Neural cell (in vitro differentiated cells): ENCODE measurements around the gene STOML2. TPM values are rescaled to one million over a fixed set of nuclear protein-coding genes. Genes with fewer than 3 reads are reported as not detected.

Experiments
- H2AFZ ChIP-seq: fragments of 200-600, 300-800 bp; sonication (generic), shearing (Covaris generic); 2 replicates; pipeline ENCODE4 v1.6.0; 2014; ENCODE audit warnings: low read depth, mild to moderate bottlenecking, antibody characterized with exemption, low read length, moderate library complexity
- H3F3A ChIP-seq: fragments of 200-600 bp; shearing (Covaris generic); 2 replicates; pipeline ENCODE4 v1.6.1; 2016; ENCODE audit warnings: mild to moderate bottlenecking, moderate library complexity, mixed read lengths, antibody characterized with exemption, low read length; ENCODE audit not compliant: insufficient read depth, poor library complexity, severe bottlenecking
- H3K27ac ChIP-seq: fragments of 200-600, 300-800 bp; sonication (generic), shearing (Covaris generic); 2 replicates; pipeline ENCODE4 v1.5.1; 2014; ENCODE audit warnings: mild to moderate bottlenecking, low read length, moderate library complexity
- H3K27me3 ChIP-seq: fragments of 300-800, 200-600 bp; sonication (generic), shearing (Covaris generic); 2 replicates; pipeline ENCODE4 v1.6.0; 2014; ENCODE audit warnings: mild to moderate bottlenecking, low read depth, low read length, moderate library complexity; ENCODE audit not compliant: insufficient read depth
- H3K36me3 ChIP-seq: fragments of 300-800, 200-600 bp; sonication (generic), shearing (Covaris generic); 2 replicates; pipeline ENCODE4 v1.5.1; 2014; ENCODE audit warnings: mild to moderate bottlenecking, antibody characterized with exemption, low read length, moderate library complexity; ENCODE audit not compliant: insufficient read depth
- H3K4me2 ChIP-seq: fragments of 300-800, 200-600 bp; sonication (generic), shearing (Covaris generic); 2 replicates; pipeline ENCODE4 v1.6.0; 2014; ENCODE audit warnings: mild to moderate bottlenecking, low read length
- H3K4me3 ChIP-seq: fragments of 300-800, 200-600 bp; sonication (generic), shearing (Covaris generic); 2 replicates; pipeline ENCODE4 v1.5.1; 2014; ENCODE audit warnings: mild to moderate bottlenecking, low read length, moderate library complexity
- H3K79me2 ChIP-seq: fragments of 200-600 bp; shearing (Covaris generic); replicated peaks from 2 replicates; pipeline ENCODE4 v1.6.0; 2014; ENCODE audit warnings: mild to moderate bottlenecking, low read length, moderate library complexity; ENCODE audit not compliant: insufficient read depth
- H3K9ac ChIP-seq: fragments of 300-800, 200-600 bp; sonication (generic), shearing (Covaris generic); 2 replicates; pipeline ENCODE4 v1.6.1; 2016; ENCODE audit warnings: mild to moderate bottlenecking, low read length, mixed read lengths
- H3K9me2 ChIP-seq: fragments of 200-600 bp; shearing (Covaris generic); 2 replicates; pipeline ENCODE4 v1.6.1; 2016; ENCODE audit warnings: mild to moderate bottlenecking, low read length, mixed read lengths; ENCODE audit not compliant: insufficient read depth
- H3K9me3 ChIP-seq: fragments of 200-600, 300-800 bp; sonication (generic), shearing (Covaris generic); 2 replicates; pipeline ENCODE4 v1.6.1; 2016; ENCODE audit warnings: mild to moderate bottlenecking, mixed run types, low read length, moderate library complexity, mixed read lengths
- H4K20me1 ChIP-seq: fragments of 200-600 bp; shearing (Covaris generic); 2 replicates; pipeline ENCODE4 v1.6.1; 2016; ENCODE audit warnings: mild to moderate bottlenecking, mixed run types; ENCODE audit not compliant: insufficient read depth
- EP300 ChIP-seq: fragments of 450-650 bp; conservative IDR thresholded peaks from 2 replicates; pipeline ENCODE4 v1.6.1; 2014; ENCODE audit warnings: antibody characterized with exemption, mild to moderate bottlenecking, moderate library complexity; ENCODE audit not compliant: poor library complexity, severe bottlenecking
- EZH2 ChIP-seq: fragments of 200-600, 300-800 bp; shearing (Covaris generic), sonication (generic); IDR thresholded peaks from 2 replicates; pipeline ENCODE4 v1.6.1; 2014; ENCODE audit warnings: antibody characterized with exemption, low read length, borderline replicate concordance, mild to moderate bottlenecking; ENCODE audit not compliant: insufficient read depth, poor library complexity, severe bottlenecking
- MXI1 ChIP-seq: fragments of 450-650 bp; conservative IDR thresholded peaks from 2 replicates; pipeline ENCODE4 v1.6.1; 2014; ENCODE audit warnings: antibody characterized with exemption, mild to moderate bottlenecking; ENCODE audit not compliant: poor library complexity, severe bottlenecking
- POLR2AphosphoS5 ChIP-seq: IDR thresholded peaks from 2 replicates; pipeline ENCODE4 v1.6.1; 2012
- RAD21 ChIP-seq: fragments of 450-650 bp; conservative IDR thresholded peaks from 2 replicates; pipeline ENCODE4 v1.6.1; 2014; ENCODE audit warnings: antibody characterized with exemption, mild to moderate bottlenecking, moderate library complexity
- SMC3 ChIP-seq: fragments of 450-650 bp; conservative IDR thresholded peaks from 2 replicates; pipeline ENCODE4 v1.6.1; 2014; ENCODE audit warnings: antibody characterized with exemption, mild to moderate bottlenecking, moderate library complexity; ENCODE audit not compliant: poor library complexity
- TAF1 ChIP-seq: IDR thresholded peaks from 2 replicates; pipeline ENCODE4 v1.6.1; 2012; ENCODE audit warnings: low read depth
- polyA plus RNA-seq: library from polyadenylated mRNA; depleted of rRNA; stranded (reverse); fragments of >200 nt; gene quantifications from 2 replicates; pipeline ENCODE4 v1.2.3, GENCODE V29; 2014
- TF ChIP-seq, protein P1 (sequence below): fragments of 450-650 bp; IDR thresholded peaks from 2 replicates; pipeline ENCODE4 v1.5.1; 2014; ENCODE audit warnings: antibody characterized with exemption, mild to moderate bottlenecking, moderate library complexity; ENCODE audit not compliant: poor library complexity, severe bottlenecking
- TF ChIP-seq, protein P2 (sequence below): IDR thresholded peaks from 2 replicates; pipeline ENCODE4 v1.6.1; 2012; ENCODE audit warnings: borderline replicate concordance

The STOML2 gene
- polyA plus RNA-seq, 1 donor from 2014 or later = 98.3 TPM

GRCh38 chr9:35102465-35102768 lies 514 bp downstream of the STOML2 start:
- Histone ChIP-seq H3K27me3 (no peaks in the 10 kb centered on the region), H3K9me2 (no peaks in the 10 kb centered on the region), H4K20me1 (no peaks in the 10 kb centered on the region), H3F3A (peaks cover 7% of the 10 kb centered on the region), H3K27ac (peak overlapping the region; percentile 91), H3K79me2 (peaks cover 11% of the 10 kb centered on the region), H3K4me2 (peak overlapping the region; percentile 67), H3K9me3 (no peaks in the 10 kb centered on the region), H3K4me3 (peak overlapping the region; percentile 77), H2AFZ (peak overlapping the region; percentile 75), H3K9ac (peak overlapping the region; percentile 72), H3K36me3 (no peaks in the 10 kb centered on the region)
- TF ChIP-seq RAD21 = no peak
- TF ChIP-seq, protein P1, sequence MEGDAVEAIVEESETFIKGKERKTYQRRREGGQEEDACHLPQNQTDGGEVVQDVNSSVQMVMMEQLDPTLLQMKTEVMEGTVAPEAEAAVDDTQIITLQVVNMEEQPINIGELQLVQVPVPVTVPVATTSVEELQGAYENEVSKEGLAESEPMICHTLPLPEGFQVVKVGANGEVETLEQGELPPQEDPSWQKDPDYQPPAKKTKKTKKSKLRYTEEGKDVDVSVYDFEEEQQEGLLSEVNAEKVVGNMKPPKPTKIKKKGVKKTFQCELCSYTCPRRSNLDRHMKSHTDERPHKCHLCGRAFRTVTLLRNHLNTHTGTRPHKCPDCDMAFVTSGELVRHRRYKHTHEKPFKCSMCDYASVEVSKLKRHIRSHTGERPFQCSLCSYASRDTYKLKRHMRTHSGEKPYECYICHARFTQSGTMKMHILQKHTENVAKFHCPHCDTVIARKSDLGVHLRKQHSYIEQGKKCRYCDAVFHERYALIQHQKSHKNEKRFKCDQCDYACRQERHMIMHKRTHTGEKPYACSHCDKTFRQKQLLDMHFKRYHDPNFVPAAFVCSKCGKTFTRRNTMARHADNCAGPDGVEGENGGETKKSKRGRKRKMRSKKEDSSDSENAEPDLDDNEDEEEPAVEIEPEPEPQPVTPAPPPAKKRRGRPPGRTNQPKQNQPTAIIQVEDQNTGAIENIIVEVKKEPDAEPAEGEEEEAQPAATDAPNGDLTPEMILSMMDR = no peak
- TF ChIP-seq EP300 = no peak
- TF ChIP-seq MXI1 = no peak

DNA sequence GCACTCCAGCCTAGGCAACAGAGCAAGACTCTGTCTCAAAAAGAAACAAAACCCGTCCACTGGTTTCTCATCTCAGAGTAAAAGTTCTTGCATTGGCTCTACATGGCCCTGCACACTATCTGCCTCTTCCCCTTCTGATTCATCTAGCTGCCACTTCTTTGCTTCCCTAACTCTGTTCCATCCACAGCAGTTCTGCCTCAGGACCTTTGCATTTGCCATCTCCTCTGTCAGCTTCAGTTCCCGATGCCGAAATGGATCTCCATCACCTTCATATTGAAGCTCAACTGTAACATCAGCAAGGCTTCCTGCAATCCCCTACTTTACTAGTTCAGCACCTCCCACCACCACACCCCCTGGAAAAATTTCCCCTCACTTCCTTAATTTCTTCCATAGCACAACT lies 5.4 kb downstream of the STOML2 start:
- no peak overlapping the region for H3K4me2 ChIP-seq
- H4K20me1 ChIP-seq = no peaks in the 10 kb centered on the region

More for the DNA sequence above, 5.4 kb downstream of the STOML2 start:
- TF ChIP-seq POLR2AphosphoS5 = no peak
- TF ChIP-seq RAD21 = no peak
- TF ChIP-seq, protein P2, sequence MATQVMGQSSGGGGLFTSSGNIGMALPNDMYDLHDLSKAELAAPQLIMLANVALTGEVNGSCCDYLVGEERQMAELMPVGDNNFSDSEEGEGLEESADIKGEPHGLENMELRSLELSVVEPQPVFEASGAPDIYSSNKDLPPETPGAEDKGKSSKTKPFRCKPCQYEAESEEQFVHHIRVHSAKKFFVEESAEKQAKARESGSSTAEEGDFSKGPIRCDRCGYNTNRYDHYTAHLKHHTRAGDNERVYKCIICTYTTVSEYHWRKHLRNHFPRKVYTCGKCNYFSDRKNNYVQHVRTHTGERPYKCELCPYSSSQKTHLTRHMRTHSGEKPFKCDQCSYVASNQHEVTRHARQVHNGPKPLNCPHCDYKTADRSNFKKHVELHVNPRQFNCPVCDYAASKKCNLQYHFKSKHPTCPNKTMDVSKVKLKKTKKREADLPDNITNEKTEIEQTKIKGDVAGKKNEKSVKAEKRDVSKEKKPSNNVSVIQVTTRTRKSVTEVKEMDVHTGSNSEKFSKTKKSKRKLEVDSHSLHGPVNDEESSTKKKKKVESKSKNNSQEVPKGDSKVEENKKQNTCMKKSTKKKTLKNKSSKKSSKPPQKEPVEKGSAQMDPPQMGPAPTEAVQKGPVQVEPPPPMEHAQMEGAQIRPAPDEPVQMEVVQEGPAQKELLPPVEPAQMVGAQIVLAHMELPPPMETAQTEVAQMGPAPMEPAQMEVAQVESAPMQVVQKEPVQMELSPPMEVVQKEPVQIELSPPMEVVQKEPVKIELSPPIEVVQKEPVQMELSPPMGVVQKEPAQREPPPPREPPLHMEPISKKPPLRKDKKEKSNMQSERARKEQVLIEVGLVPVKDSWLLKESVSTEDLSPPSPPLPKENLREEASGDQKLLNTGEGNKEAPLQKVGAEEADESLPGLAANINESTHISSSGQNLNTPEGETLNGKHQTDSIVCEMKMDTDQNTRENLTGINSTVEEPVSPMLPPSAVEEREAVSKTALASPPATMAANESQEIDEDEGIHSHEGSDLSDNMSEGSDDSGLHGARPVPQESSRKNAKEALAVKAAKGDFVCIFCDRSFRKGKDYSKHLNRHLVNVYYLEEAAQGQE = no peak
- TF ChIP-seq TAF1 = no peak
- no peak for TF ChIP-seq MXI1
- TF ChIP-seq, protein P1 = no peak
- no peak for TF ChIP-seq EZH2
- TF ChIP-seq EP300 = no peak
- no peak for TF ChIP-seq SMC3
- peaks cover 10% of the 10 kb centered on the region for H3K79me2 ChIP-seq
- no peak overlapping the region for H3K4me3 ChIP-seq
- H3K27me3 ChIP-seq = no peaks in the 10 kb centered on the region
- no peaks in the 10 kb centered on the region for H3F3A ChIP-seq
- no peak overlapping the region for H3K9ac ChIP-seq
- H3K27ac ChIP-seq = no peak overlapping the region
- H2AFZ ChIP-seq = no peak overlapping the region
- no peaks in the 10 kb centered on the region for H3K9me3 ChIP-seq
- no peaks in the 10 kb centered on the region for H3K36me3 ChIP-seq
- H3K9me2 ChIP-seq = no peaks in the 10 kb centered on the region
